NCI-H2171 treated with DMSO at 0.1 percent for 48 hours (cell line): Measurements from ENCODE around the gene BUB3.
A peak's percentile ranks its signal among the peaks of the same experiment; 100 is the strongest.
"Not testable (repeated sequence)": the region's sequence is repeated elsewhere in the genome, so short reads cannot be mapped to it uniquely, and the experiment has no call there.

Experiments
- DNase-seq: peaks from one replicate; lab custom pipeline; 2025; lab: John Stamatoyannopoulos, UW

The BUB3 gene

GRCh38 chr10:123154711-123155505, 706 bp downstream of the BUB3 start:
- peak; percentile 33 for DNase-seq

- no peak for DNase-seq
Measured at GRCh38 chr10:123156078-123156477, 1.9 kb downstream of the BUB3 start.

- DNase-seq = no peak
Measured at GRCh38 chr10:123157210-123157609, 3.0 kb downstream of the BUB3 start.

GRCh38 chr10:123158682-123159081, 4.5 kb downstream of the BUB3 start:
- no peak for DNase-seq

GRCh38 chr10:123160311-123160980, 6.2 kb downstream of the BUB3 start:
- DNase-seq = no peak

- no peak for DNase-seq
Measured at GRCh38 chr10:123164319-123164718, 10.1 kb downstream of the BUB3 start.

GRCh38 chr10:123165445-123166072, 11.4 kb downstream of the BUB3 start:
- peak; percentile 20 for DNase-seq

GRCh38 chr10:123166618-123167017, 12.4 kb downstream of the BUB3 start:
- no peak for DNase-seq

GRCh38 chr10:123170961-123171360, 16.8 kb downstream of the BUB3 start:
- no peak for DNase-seq

- not testable (repeated sequence) for DNase-seq
Measured at GRCh38 chr10:123171616-123172015, 17.4 kb downstream of the BUB3 start.

- DNase-seq = no peak
Measured at GRCh38 chr10:123175389-123176387, 21.5 kb downstream of the BUB3 start.

- DNase-seq = not testable (repeated sequence)
Measured at GRCh38 chr10:123178390-123178789, 24.2 kb downstream of the BUB3 start.

- no peak for DNase-seq
Measured at GRCh38 chr10:123180101-123181090, 26.2 kb downstream of the BUB3 start.

- no peak for DNase-seq
Measured at GRCh38 chr10:123183724-123184123, 29.5 kb downstream of the BUB3 start.

- DNase-seq = no peak
Measured at GRCh38 chr10:123187781-123188180, 33.6 kb downstream of the BUB3 start.

- no peak for DNase-seq
Measured at GRCh38 chr10:123191886-123192285, 37.7 kb downstream of the BUB3 start.

- no peak for DNase-seq
Measured at GRCh38 chr10:123194056-123194455, 39.9 kb downstream of the BUB3 start.

GRCh38 chr10:123200531-123200930, 46.3 kb downstream of the BUB3 start:
- no peak for DNase-seq

- DNase-seq = no peak
Measured at GRCh38 chr10:123202506-123202905, 48.3 kb downstream of the BUB3 start.

GRCh38 chr10:123203393-123204126, 49.4 kb downstream of the BUB3 start:
- no peak for DNase-seq
